T-cell (primary cell): ENCODE results near the gene SMAD4. TPM values are rescaled to one million over a fixed set of nuclear protein-coding genes. Genes with fewer than 3 reads are reported as not detected.

ENCODE experiments used
- ATAC-seq, 4 experiments: fragments of 200-7000 bp in 3 of 4; fragments of 150-1000 bp in 1 of 4; cut with Tn5 transposase; replicated peaks in 1 of 4; 1 replicate in 3 of 4; 2 replicates in 1 of 4; pipeline ENCODE4 v1.10.0; 2021; ENCODE audit warnings: moderate library complexity in 3 of 4, mild to moderate bottlenecking in 2 of 4, moderate number of reproducible peaks in 1 of 4
- CTCF ChIA-PET, 2 donors: fragments of 300-600 bp; sonication (Branson Sonifier 250); formaldehyde crosslinking; loops; one replicate each; lab custom pipeline; 2022; ENCODE audit warnings: antibody characterized with exemption in 2 of 2; lab: Charles Lee
- POLR2A ChIA-PET, 2 donors: fragments of 300-600 bp; sonication (Branson Sonifier 250); formaldehyde crosslinking; loops; one replicate each; lab custom pipeline; 2022; ENCODE audit warnings: antibody characterized with exemption in 2 of 2; lab: Charles Lee
- DNase-seq, 35 experiments: peaks; one replicate each; pipeline versions ENCODE4 v3.0.0 to v3.0.0-alpha.2; 2013 to 2023
- H3K27ac ChIP-seq: one replicate; pipeline ENCODE4 v1.5.1; 2013; ENCODE audit warnings: low read length
- H3K27me3 ChIP-seq, 2 experiments: replicated peaks in 1 of 2; 1 replicate in 1 of 2; 2 replicates in 1 of 2; pipeline versions ENCODE4 v1.6.1 to v1.7.0; 2013; ENCODE audit warnings: low read length in 1 of 2, mixed read lengths in 1 of 2; ENCODE audit not compliant: control insufficient read depth in 2 of 2, insufficient read depth in 2 of 2; ENCODE audit errors: extremely low read depth in 1 of 2
- H3K36me3 ChIP-seq, 2 donors: 1 replicate in 1 of 2; 2 replicates in 1 of 2; pipeline versions ENCODE4 v1.6.1 to v1.7.0; 2013; ENCODE audit warnings: low read length in 1 of 2; ENCODE audit not compliant: control insufficient read depth in 2 of 2, insufficient read depth in 1 of 2; ENCODE audit errors: extremely low read depth in 1 of 2
- H3K4me1 ChIP-seq, 2 experiments: 1 replicate in 1 of 2; 2 replicates in 1 of 2; pipeline versions ENCODE4 v1.6.1 to v1.7.0; 2013; ENCODE audit warnings: low read length in 2 of 2, mixed read lengths in 1 of 2; ENCODE audit not compliant: insufficient read depth in 2 of 2, control insufficient read depth in 1 of 2; ENCODE audit errors: extremely low read depth in 1 of 2
- H3K4me3 ChIP-seq, 2 donors: 1 replicate in 1 of 2; 2 replicates in 1 of 2; pipeline versions ENCODE4 v1.5.1 to v1.7.0; 2013; ENCODE audit warnings: mild to moderate bottlenecking in 2 of 2, low read length in 1 of 2, moderate library complexity in 1 of 2; ENCODE audit not compliant: control insufficient read depth in 1 of 2; ENCODE audit errors: extremely low read depth in 1 of 2
- H3K9me3 ChIP-seq: 2 replicates; pipeline ENCODE4 v1.7.0; 2013
- H3K27ac Mint-ChIP-seq, 2 donors: one replicate each; pipeline ENCODE4 v1.8.0; 2020 to 2021; ENCODE audit warnings: mild to moderate bottlenecking in 2 of 2, mixed read lengths in 2 of 2
- H3K27me3 Mint-ChIP-seq, 2 donors: one replicate each; pipeline ENCODE4 v1.8.0; 2021 to 2022; ENCODE audit warnings: mixed read lengths in 2 of 2
- H3K36me3 Mint-ChIP-seq: one replicate; pipeline ENCODE4 v1.8.0; 2021; ENCODE audit warnings: mixed read lengths
- H3K4me1 Mint-ChIP-seq, 3 donors: one replicate each; pipeline ENCODE4 v1.8.0; 2020 to 2022; ENCODE audit warnings: mixed read lengths in 3 of 3, mild to moderate bottlenecking in 1 of 3
- H3K4me3 Mint-ChIP-seq, 3 donors: one replicate each; pipeline ENCODE4 v1.8.0; 2020 to 2022; ENCODE audit warnings: mild to moderate bottlenecking in 3 of 3, mixed read lengths in 3 of 3, moderate library complexity in 3 of 3
- H3K9me3 Mint-ChIP-seq, 3 donors: one replicate each; pipeline ENCODE4 v1.8.0; 2020 to 2022; ENCODE audit warnings: mixed read lengths in 3 of 3
- WGBS: methylation state at CpG from one replicate; pipeline ENCODE4 v1.1.5; 2013; ENCODE audit warnings: missing lambda C conversion rate; ENCODE audit not compliant: insufficient coverage; 5-methylcytosine and 5-hydroxymethylcytosine counted together
- total RNA-seq, 35 experiments: library from RNA in 6 of 35; stranded (reverse) in 6 of 35; fragments of 120-200 nt in 1 of 35; gene quantifications; one replicate each; pipeline versions ENCODE4 v1.2.1 to v1.2.4 and lab custom pipeline; 2013 to 2026

Gene SMAD4
- total RNA-seq, 5 donors from 2014 or later (not counting 1 experiment from before 2014, with no cell fraction given): 80.9 to 124 (median 117) TPM

DNA sequence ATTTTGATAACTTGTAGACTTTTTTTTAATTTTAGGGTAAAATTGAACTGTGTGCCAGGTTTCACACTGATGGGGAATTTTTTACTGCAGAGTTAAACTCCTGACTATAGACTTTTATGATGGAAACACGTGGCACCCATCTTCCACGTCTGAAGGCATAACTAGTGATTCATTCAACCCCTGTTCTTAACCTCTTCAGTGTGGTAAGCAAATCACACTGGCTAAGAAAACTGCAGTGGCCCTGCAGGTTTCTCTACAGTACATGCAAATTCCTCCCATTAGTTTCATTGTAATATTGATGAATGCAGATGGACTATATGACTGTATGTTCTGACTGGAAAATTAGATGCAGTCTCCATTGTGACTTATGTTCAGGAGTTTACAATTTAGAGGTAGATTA, 47.2 kb downstream of the SMAD4 start:
- Mint-ChIP-seq H3K27me3 (no peaks in the 10 kb centered on the region), H3K4me3 (no peak overlapping the region), H3K36me3 (peaks cover 75% of the 10 kb centered on the region), H3K27ac (no peak overlapping the region), H3K9me3 (no peaks in the 10 kb centered on the region), H3K4me1 (peaks cover 23 to 32% (median 27%) of the 10 kb centered on the region in 3 donors)
- CTCF ChIA-PET: interaction anchor here in 1 of 2 donors (0.8 kb wide), 1 partner anchor 197 kb away, joined by 3 read pairs; no protein-coding TSS in a partner anchor
- peaks cover 4 to 7% of the 10 kb centered on the region in 2 experiments for H3K4me1 ChIP-seq
- no CpG with 5 or more reads among the region's 2 CpGs for WGBS
- no peak overlapping the region for H3K4me3 ChIP-seq
- peaks cover 3 to 59% of the 10 kb centered on the region in 2 donors for H3K36me3 ChIP-seq
- H3K27me3 ChIP-seq: no peaks in the 10 kb centered on the region
- POLR2A ChIA-PET: no interaction called here
- H3K27ac ChIP-seq: no peak overlapping the region
- H3K9me3 ChIP-seq: no peaks in the 10 kb centered on the region
- no peak for DNase-seq
- ATAC-seq: no peak

DNA sequence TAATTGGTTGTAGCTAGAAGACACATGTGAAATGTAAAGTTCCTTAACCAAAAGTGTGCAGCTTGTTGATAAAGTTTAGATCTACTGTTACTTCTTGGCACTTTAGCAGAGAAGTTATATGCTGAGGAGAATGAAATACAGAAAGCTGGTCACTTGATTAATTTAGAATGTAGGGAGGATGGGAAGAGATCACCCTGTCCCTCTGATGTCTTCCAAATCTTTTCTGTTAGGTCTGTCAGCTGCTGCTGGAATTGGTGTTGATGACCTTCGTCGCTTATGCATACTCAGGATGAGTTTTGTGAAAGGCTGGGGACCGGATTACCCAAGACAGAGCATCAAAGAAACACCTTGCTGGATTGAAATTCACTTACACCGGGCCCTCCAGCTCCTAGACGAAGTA, 48.0 kb downstream of the SMAD4 start:
- ChIA-PET POLR2A (no interaction called here), CTCF (interaction anchor here (0.6 to 0.8 kb wide), 2 partner anchors 31 to 197 kb away, joined by 3 read pairs; no protein-coding TSS in a partner anchor)
- H3K4me3 Mint-ChIP-seq: no peak overlapping the region
- no peak for DNase-seq
- no peaks in the 10 kb centered on the region for H3K27me3 Mint-ChIP-seq
- peaks cover 4 to 7% of the 10 kb centered on the region in 2 experiments for H3K4me1 ChIP-seq
- H3K9me3 Mint-ChIP-seq: no peaks in the 10 kb centered on the region
- no peak for ATAC-seq
- no peak overlapping the region for H3K27ac ChIP-seq
- H3K36me3 ChIP-seq: peaks cover 3 to 63% of the 10 kb centered on the region in 2 donors
- H3K27ac Mint-ChIP-seq: no peak overlapping the region
- H3K9me3 ChIP-seq: no peaks in the 10 kb centered on the region
- H3K4me3 ChIP-seq: no peak overlapping the region
- WGBS: 98% methylated on average over 5 of the region's 5 CpGs
- peaks cover 17 to 24% (median 23%) of the 10 kb centered on the region in 3 donors for H3K4me1 Mint-ChIP-seq
- H3K36me3 Mint-ChIP-seq: peaks cover 75% of the 10 kb centered on the region
- no peaks in the 10 kb centered on the region for H3K27me3 ChIP-seq

GRCh38 chr18:51082571-51083267, 52.7 kb downstream of the SMAD4 start:
- Mint-ChIP-seq H3K4me3 (no peak overlapping the region), H3K4me1 (peaks cover 0 to 4% (median 0%) of the 10 kb centered on the region in 3 donors), H3K27me3 (no peaks in the 10 kb centered on the region), H3K9me3 (peaks cover 4 to 20% (median 19%) of the 10 kb centered on the region in 3 donors), H3K36me3 (peaks cover 88% of the 10 kb centered on the region), H3K27ac (peak overlapping the region; percentile 4 to 36)
- Histone ChIP-seq H3K4me3 (no peak overlapping the region), H3K9me3 (no peaks in the 10 kb centered on the region), H3K4me1 (no peaks in the 10 kb centered on the region), H3K27me3 (no peaks in the 10 kb centered on the region), H3K27ac (no peak overlapping the region), H3K36me3 (peaks cover 3 to 61% of the 10 kb centered on the region in 2 donors)
- no peak for DNase-seq
- no peak for ATAC-seq
- CTCF ChIA-PET: interaction anchor here in 1 of 2 donors (0.6 kb wide), 1 partner anchor 1808 kb away, joined by 3 read pairs; no protein-coding TSS in a partner anchor
- no CpG with 5 or more reads among the region's 2 CpGs for WGBS
- POLR2A ChIA-PET: no interaction called here

DNA sequence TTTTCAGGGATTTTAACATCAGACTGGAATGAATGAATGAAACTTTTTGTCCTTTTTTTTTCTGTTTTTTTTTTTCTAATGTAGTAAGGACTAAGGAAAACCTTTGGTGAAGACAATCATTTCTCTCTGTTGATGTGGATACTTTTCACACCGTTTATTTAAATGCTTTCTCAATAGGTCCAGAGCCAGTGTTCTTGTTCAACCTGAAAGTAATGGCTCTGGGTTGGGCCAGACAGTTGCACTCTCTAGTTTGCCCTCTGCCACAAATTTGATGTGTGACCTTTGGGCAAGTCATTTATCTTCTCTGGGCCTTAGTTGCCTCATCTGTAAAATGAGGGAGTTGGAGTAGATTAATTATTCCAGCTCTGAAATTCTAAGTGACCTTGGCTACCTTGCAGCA, 53.4 kb downstream of the SMAD4 start:
- no peak for DNase-seq
- H3K36me3 ChIP-seq: peaks cover 0 to 54% of the 10 kb centered on the region in 2 donors
- POLR2A ChIA-PET: no interaction called here
- H3K4me3 ChIP-seq: no peak overlapping the region
- ATAC-seq: no peak
- H3K27me3 ChIP-seq: no peaks in the 10 kb centered on the region
- no peaks in the 10 kb centered on the region for H3K4me1 ChIP-seq
- Mint-ChIP-seq H3K27ac (no peak overlapping the region), H3K27me3 (no peaks in the 10 kb centered on the region), H3K9me3 (peaks cover 9 to 27% (median 26%) of the 10 kb centered on the region in 3 donors), H3K4me1 (peaks cover 0 to 4% (median 0%) of the 10 kb centered on the region in 3 donors), H3K36me3 (peaks cover 84% of the 10 kb centered on the region), H3K4me3 (no peak overlapping the region)
- H3K9me3 ChIP-seq: no peaks in the 10 kb centered on the region
- 75% methylated on average over 1 of the region's 1 CpG for WGBS
- CTCF ChIA-PET: interaction anchor here in 1 of 2 donors (0.5 to 1.1 kb wide), 2 partner anchors 32 to 117 kb away, joined by 3 read pairs; no protein-coding TSS in a partner anchor
- no peak overlapping the region for H3K27ac ChIP-seq

- H3K27me3 ChIP-seq: no peaks in the 10 kb centered on the region
- DNase-seq (no peak), ATAC-seq (no peak)
- H3K4me1 Mint-ChIP-seq: no peaks in the 10 kb centered on the region
- H3K4me3 ChIP-seq: no peak overlapping the region
- ChIA-PET CTCF (interaction anchor here (0.5 to 0.6 kb wide), 4 partner anchors 150 to 1103 kb away, joined by 3 to 6 read pairs (median 4); no protein-coding TSS in a partner anchor), POLR2A (interaction anchor here in 1 of 2 donors (0.6 kb wide), 1 partner anchor 16 kb away, joined by 3 read pairs; no protein-coding TSS in a partner anchor)
- H3K4me1 ChIP-seq: no peaks in the 10 kb centered on the region
- no peak overlapping the region for H3K4me3 Mint-ChIP-seq
- H3K9me3 Mint-ChIP-seq: peaks cover 10 to 39% (median 38%) of the 10 kb centered on the region in 3 donors
- peaks cover 0 to 17% of the 10 kb centered on the region in 2 donors for H3K36me3 ChIP-seq
- no peaks in the 10 kb centered on the region for H3K9me3 ChIP-seq
- H3K36me3 Mint-ChIP-seq: peaks cover 42% of the 10 kb centered on the region
- no CpG with 5 or more reads among the region's 1 CpG for WGBS
- H3K27ac ChIP-seq: no peak overlapping the region
- H3K27ac Mint-ChIP-seq: no peak overlapping the region
- no peaks in the 10 kb centered on the region for H3K27me3 Mint-ChIP-seq
Observed at GRCh38 chr18:51088410-51088809, 58.4 kb downstream of the SMAD4 start.

GRCh38 chr18:51089691-51090090, 59.7 kb downstream of the SMAD4 start:
- H3K27me3 Mint-ChIP-seq: no peaks in the 10 kb centered on the region
- WGBS: no CpG with 5 or more reads among the region's 4 CpGs
- POLR2A ChIA-PET: no interaction called here
- H3K36me3 Mint-ChIP-seq: peaks cover 30% of the 10 kb centered on the region
- H3K4me1 Mint-ChIP-seq: no peaks in the 10 kb centered on the region
- no peak overlapping the region for H3K4me3 ChIP-seq
- H3K9me3 Mint-ChIP-seq: peaks cover 10 to 45% (median 37%) of the 10 kb centered on the region in 3 donors
- H3K36me3 ChIP-seq: peaks cover 0 to 7% of the 10 kb centered on the region in 2 donors
- DNase-seq (no peak), ATAC-seq (no peak)
- H3K4me1 ChIP-seq: no peaks in the 10 kb centered on the region
- no peaks in the 10 kb centered on the region for H3K9me3 ChIP-seq
- H3K4me3 Mint-ChIP-seq: no peak overlapping the region
- H3K27me3 ChIP-seq: no peaks in the 10 kb centered on the region
- H3K27ac ChIP-seq: no peak overlapping the region
- CTCF ChIA-PET: no interaction called here
- no peak overlapping the region for H3K27ac Mint-ChIP-seq
